ENCODE measurements around the gene ZNF215.

GRCh38 chr11:6932145-6932544 lies 5.9 kb downstream of the ZNF215 start:
- TF ChIP-seq NFRKB (IDR thresholded peaks at IDR 0.05) = no peak
- no peak for TF ChIP-seq NR3C1 (CRISPR knock-in tag; IDR thresholded peaks at IDR 0.05)
- no peak for TF ChIP-seq CTCF (CRISPR knock-in tag; IDR thresholded peaks at IDR 0.05)
- TF ChIP-seq NFE2L1 (CRISPR knock-in tag; IDR thresholded peaks at IDR 0.05; ENCODE audit: borderline replicate concordance) = no peak
- TF ChIP-seq, protein P1, sequence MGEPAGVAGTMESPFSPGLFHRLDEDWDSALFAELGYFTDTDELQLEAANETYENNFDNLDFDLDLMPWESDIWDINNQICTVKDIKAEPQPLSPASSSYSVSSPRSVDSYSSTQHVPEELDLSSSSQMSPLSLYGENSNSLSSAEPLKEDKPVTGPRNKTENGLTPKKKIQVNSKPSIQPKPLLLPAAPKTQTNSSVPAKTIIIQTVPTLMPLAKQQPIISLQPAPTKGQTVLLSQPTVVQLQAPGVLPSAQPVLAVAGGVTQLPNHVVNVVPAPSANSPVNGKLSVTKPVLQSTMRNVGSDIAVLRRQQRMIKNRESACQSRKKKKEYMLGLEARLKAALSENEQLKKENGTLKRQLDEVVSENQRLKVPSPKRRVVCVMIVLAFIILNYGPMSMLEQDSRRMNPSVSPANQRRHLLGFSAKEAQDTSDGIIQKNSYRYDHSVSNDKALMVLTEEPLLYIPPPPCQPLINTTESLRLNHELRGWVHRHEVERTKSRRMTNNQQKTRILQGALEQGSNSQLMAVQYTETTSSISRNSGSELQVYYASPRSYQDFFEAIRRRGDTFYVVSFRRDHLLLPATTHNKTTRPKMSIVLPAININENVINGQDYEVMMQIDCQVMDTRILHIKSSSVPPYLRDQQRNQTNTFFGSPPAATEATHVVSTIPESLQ (CRISPR knock-in tag; conservative IDR thresholded peaks at IDR 0.05) = no peak
- no peak for TF ChIP-seq CSRNP1 (CRISPR knock-in tag; IDR thresholded peaks at IDR 0.05)
- TF ChIP-seq, protein P2, sequence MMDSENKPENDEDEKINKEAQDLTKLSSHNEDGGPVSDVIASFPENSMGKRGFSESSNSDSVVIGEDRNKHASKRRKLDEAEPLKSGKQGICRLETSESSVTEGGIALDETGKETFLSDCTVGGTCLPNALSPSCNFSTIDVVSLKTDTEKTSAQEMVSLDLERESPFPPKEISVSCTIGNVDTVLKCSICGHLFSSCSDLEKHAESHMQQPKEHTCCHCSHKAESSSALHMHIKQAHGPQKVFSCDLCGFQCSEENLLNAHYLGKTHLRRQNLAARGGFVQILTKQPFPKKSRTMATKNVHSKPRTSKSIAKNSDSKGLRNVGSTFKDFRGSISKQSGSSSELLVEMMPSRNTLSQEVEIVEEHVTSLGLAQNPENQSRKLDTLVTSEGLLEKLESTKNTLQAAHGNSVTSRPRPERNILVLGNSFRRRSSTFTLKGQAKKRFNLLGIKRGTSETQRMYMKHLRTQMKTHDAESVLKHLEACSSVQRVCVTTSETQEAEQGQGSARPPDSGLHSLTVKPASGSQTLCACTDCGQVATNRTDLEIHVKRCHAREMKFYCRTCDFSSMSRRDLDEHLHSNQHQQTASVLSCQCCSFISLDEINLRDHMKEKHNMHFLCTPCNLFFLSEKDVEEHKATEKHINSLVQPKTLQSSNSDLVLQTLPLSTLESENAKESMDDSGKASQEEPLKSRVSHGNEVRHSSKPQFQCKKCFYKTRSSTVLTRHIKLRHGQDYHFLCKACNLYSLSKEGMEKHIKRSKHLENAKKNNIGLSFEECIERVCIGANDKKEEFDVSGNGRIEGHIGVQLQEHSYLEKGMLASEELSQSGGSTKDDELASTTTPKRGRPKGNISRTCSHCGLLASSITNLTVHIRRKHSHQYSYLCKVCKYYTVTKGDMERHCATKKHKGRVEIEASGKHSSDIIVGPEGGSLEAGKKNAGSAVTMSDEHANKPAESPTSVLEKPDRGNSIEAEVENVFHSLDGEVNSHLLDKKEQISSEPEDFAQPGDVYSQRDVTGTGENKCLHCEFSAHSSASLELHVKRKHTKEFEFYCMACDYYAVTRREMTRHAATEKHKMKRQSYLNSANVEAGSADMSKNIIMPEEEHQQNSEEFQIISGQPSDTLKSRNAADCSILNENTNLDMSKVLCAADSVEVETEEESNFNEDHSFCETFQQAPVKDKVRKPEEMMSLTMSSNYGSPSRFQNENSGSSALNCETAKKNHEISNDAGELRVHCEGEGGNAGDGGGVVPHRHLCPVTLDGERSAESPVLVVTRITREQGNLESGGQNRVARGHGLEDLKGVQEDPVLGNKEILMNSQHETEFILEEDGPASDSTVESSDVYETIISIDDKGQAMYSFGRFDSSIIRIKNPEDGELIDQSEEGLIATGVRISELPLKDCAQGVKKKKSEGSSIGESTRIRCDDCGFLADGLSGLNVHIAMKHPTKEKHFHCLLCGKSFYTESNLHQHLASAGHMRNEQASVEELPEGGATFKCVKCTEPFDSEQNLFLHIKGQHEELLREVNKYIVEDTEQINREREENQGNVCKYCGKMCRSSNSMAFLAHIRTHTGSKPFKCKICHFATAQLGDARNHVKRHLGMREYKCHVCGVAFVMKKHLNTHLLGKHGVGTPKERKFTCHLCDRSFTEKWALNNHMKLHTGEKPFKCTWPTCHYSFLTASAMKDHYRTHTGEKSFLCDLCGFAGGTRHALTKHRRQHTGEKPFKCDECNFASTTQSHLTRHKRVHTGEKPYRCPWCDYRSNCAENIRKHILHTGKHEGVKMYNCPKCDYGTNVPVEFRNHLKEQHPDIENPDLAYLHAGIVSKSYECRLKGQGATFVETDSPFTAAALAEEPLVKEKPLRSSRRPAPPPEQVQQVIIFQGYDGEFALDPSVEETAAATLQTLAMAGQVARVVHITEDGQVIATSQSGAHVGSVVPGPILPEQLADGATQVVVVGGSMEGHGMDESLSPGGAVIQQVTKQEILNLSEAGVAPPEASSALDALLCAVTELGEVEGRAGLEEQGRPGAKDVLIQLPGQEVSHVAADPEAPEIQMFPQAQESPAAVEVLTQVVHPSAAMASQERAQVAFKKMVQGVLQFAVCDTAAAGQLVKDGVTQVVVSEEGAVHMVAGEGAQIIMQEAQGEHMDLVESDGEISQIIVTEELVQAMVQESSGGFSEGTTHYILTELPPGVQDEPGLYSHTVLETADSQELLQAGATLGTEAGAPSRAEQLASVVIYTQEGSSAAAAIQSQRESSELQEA (CRISPR knock-in tag; IDR thresholded peaks at IDR 0.05; ENCODE audit: not compliant biosample characterization) = no peak
- no peak for TF ChIP-seq ZSCAN29 (CRISPR knock-in tag; conservative IDR thresholded peaks at IDR 0.05)
- no peak for TF ChIP-seq ZNF20 (CRISPR knock-in tag; IDR thresholded peaks at IDR 0.05)
- TF ChIP-seq ESRRA (CRISPR knock-in tag; IDR thresholded peaks at IDR 0.05; ENCODE audit: low read depth) = no peak
- no peak for TF ChIP-seq CHD2 (IDR thresholded peaks at IDR 0.05; ENCODE audit: low read depth, low read length)
- no peak for TF ChIP-seq TBL1XR1 (IDR thresholded peaks at IDR 0.05; ENCODE audit: borderline replicate concordance, low read length, partially characterized antibody)

Measured in HepG2 (cell line).